ENCODE measurements around the gene SIGMAR1. TPM values are rescaled to one million over a fixed set of nuclear protein-coding genes. Genes with fewer than 3 reads are reported as not detected.

Gene SIGMAR1
- total and polyA plus RNA-seq, 2 of the 4 experiments (the other 2 are of a cell fraction), result 44.6 to 88.9 TPM

DNA sequence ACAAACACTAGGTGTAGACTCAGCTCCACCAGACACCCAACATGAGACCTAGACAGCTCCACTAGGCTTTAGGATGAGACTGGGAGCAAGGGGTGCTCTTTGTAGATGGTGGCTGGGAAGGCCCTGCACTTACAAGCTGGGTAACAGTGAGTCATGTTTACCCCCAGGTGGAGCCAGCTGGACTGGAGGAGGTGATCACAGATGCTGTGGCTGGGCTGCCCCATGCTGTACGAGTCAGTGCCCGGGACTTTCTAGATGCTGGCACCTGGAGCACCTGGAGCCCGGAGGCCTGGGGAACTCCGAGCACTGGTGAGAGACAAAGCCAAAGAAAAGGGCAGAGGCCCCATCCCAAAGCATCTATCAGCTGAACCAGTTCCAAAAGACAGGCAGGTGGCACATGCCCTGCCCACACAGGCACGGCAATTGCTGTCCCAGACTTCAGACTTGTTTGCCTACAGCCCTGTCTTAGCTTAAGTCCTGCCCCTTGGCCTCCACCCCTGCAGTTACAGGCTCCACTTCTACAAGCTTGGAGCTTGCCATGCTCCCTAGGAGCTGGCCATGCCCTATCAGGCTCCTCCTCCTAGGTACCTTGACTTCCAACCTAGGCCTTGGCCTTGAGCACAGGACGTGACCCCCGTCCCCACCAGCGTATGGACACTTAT lies 22.1 kb upstream of the SIGMAR1 start:
- Histone ChIP-seq H3K18ac (ENCODE audit: low read depth, low read length) (no peak overlapping the region), H3K9me1 (ENCODE audit: insufficient read depth, low read length) (peaks cover 10% of the 10 kb centered on the region; the same call in 1 of the 2 replicates), H3K4me2 (ENCODE audit: low read depth, low read length) (no peak overlapping the region), H3K4me1 (ENCODE audit: control insufficient read depth, insufficient read depth, low read length) (peaks cover 1% of the 10 kb centered on the region; the same call in 1 of the 2 replicates), H2AK9ac (replicated peaks; ENCODE audit: low read depth, low read length, poor library complexity) (peak overlapping the region; percentile 7), H4K5ac (ENCODE audit: low read depth, low read length) (no peak overlapping the region), H4K8ac (ENCODE audit: low read depth in 2 of 2, low read length in 2 of 2) (no peak overlapping the region), H3K27me3 (ENCODE audit: control insufficient read depth, insufficient read depth, low read length) (no peaks in the 10 kb centered on the region), H4K91ac (ENCODE audit: insufficient read depth, low read depth, low read length) (no peak overlapping the region), H3K14ac (replicated peaks; ENCODE audit: low read depth, low read length) (no peak overlapping the region), H2BK20ac (ENCODE audit: low read depth, low read length) (no peak overlapping the region), H3K4me3 (ENCODE audit: insufficient read depth, low read depth, low read length) (no peak overlapping the region), H2AK5ac (ENCODE audit: low read depth, low read length) (no peak overlapping the region), H3K23ac (ENCODE audit: low read depth, low read length) (no peak overlapping the region), H2BK5ac (ENCODE audit: low read depth, low read length, poor library complexity, severe bottlenecking) (no peak overlapping the region), H3K9me3 (ENCODE audit: control insufficient read depth, insufficient read depth, low read length) (no peaks in the 10 kb centered on the region), H3K56ac (ENCODE audit: extremely low read depth, insufficient read depth, low read length) (no peak overlapping the region), H2BK120ac (ENCODE audit: low read depth, low read length) (no peak overlapping the region), H3K36me3 (ENCODE audit: control insufficient read depth, insufficient read depth, low read length) (peaks cover 4% of the 10 kb centered on the region; the same call in 1 of the 2 replicates), H4K20me1 (ENCODE audit: insufficient read depth, low read length) (no peaks in the 10 kb centered on the region), H3K27ac (ENCODE audit: insufficient read depth, low read length) (no peak overlapping the region), H3K4ac (ENCODE audit: low read depth, low read length) (no peak overlapping the region), H3K9ac (ENCODE audit: low read depth, low read length) (no peak overlapping the region), H3K79me1 (ENCODE audit: low read depth in 1 of 2, low read length in 2 of 2) (no peaks in the 10 kb centered on the region; a peak in 1 of 4 replicates), H2AFZ (replicated peaks; ENCODE audit: low read length, poor library complexity) (no peak overlapping the region), H2BK15ac (ENCODE audit: low read depth, low read length) (no peak overlapping the region)
- no TSS peak for BruUV-seq (replicated peaks)
- in situ Hi-C loops (cut with MboI; ENCODE audit: low sequenced_read_pairs), result no loop called here
- WGBS, 2 experiments (ENCODE audit: extremely low coverage in 2 of 2, insufficient read length in 1 of 2), result 100% methylated on average over 1 of the region's 8 CpGs; no CpG with 5 or more reads in 1 of the 2 experiments
- ATAC-seq (ENCODE audit: low read depth), result no peak
- ChIA-PET CTCF (interaction anchor here (1.1 kb wide), 1 partner anchor 43 kb away, joined by 4 read pairs; no protein-coding TSS in a partner anchor), POLR2A (ENCODE audit: unreplicated experiment) (no interaction called here)
- intact Hi-C loops (cut with micrococcal nuclease), result no loop called here
- no peak for TF ChIP-seq MAFK (IDR thresholded peaks at IDR 0.05; ENCODE audit: low read depth, low read length)
- peak; percentile 55 for DNase-seq
- dilution Hi-C loops (cut with HindIII; ENCODE audit: low sequenced_read_pairs, unreplicated experiment), result no loop called here

Data from IMR-90 (cell line).